ENCODE data around the gene C10orf90.

The C10orf90 gene

DNA sequence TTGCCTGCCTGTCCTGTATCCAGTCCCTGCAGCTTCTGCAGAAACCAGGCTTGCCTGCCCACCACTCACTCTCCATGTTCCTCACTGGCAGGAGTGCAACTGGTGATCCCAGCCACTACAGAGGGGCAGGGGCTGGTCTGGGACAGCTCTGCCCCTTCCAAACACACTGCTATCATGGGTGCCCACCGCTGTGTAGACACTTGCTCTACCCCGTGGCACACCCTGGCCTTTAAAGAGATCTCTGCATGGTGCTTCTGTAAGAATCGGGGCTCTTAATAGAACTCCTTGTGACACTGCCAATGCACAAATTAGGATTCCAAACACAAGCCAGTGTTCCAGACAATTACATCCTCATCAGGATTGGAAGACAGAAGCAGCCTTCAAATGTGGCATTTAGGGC is 41.7 kb downstream of the C10orf90 start:
- DNase-seq, result no peak

DNA sequence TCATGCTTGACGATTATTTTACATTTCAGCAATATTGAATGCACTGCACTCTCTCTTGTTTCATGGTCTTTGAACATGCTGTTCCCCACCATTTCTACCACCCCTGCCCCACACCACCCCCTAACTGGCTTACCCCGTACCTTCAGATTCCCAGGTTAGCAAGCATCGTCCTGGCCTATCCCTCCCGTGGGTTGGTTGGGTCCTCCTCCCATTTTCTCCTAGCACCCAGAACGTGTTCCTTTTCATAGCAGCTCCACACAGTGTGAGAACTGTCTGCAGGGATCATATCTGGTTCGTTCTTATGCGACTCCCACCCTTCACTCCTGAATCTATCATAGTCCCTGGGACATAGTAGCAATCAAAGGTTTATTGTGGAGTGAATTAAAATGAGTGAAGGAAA is 48.6 kb downstream of the C10orf90 start:
- no peak for DNase-seq

DNA sequence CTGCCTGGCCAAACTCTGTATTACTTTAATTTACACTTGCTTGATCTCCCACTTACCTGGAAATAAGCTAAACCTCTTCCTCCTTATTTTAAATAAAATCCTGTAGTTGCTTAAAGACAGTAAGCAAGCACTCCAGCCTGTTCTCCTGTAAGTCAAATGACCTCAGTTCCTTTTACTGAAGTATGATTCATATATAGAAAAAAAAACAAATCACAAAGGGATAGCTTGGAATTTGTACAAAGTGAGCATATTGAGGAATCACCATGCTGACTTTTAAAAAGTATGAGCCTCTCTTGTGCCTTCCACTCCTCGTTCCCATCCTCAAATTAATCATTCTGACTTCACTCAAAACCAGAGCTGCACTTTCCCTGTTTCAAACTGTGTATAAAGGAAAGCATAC is 52.0 kb downstream of the C10orf90 start:
- DNase-seq, result no peak

DNA sequence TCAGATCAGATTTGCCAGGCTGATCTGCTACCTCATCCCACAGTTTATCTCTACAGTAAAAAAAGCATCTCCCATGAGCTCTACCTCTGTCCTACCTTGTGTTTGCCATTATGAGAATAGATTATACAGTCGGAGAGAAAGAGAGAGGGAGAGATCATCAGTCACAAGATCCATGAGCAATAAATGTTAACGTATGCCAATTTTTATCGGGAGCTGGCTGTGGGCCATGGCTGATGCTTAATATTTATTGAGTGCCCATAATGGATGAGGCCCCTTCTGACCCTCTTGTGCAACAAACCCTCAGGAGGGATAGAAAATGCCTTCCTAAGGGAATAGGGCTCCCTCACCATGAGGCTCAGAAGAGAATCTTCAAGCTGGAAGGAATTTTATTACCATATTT is 52.8 kb downstream of the C10orf90 start:
- no peak for DNase-seq

DNA sequence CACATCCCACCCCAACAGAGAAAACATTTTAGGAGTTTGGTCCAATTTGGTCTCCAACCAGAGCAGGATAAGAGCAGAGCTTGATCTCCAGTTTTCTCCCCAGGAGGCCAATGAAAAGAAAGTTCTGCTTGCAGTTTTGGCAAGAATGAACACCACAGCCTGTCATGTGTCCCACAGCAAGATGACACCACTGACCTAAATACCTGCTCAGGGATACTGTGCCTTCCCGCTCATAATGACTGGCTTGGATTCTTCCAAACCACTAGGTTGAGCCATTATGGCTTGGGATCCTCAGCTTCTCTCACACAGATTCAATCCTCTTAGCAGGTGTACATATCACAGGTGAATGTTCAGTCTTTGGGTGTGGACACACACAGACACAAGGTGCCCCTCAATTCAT is 53.3 kb downstream of the C10orf90 start:
- no peak for DNase-seq

DNA sequence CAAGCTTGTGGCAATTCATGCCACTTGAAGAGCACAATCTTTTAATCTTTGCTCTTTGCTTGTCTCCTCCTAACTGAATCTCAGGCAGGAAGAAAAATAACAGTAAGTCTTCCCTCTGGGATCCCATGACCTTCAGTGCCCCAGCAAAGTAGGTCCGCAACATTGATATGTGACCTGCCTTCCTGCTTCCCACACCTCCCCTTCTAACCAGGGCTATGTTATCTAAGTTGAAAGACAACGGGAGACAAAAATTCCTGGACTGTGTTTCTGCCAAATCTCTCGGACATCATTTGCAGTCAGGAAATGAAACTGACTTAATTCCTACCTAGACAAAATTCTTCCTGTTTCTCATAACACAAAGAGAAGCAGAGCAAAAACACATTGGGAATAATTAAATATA is 53.8 kb downstream of the C10orf90 start:
- no peak for DNase-seq

DNA sequence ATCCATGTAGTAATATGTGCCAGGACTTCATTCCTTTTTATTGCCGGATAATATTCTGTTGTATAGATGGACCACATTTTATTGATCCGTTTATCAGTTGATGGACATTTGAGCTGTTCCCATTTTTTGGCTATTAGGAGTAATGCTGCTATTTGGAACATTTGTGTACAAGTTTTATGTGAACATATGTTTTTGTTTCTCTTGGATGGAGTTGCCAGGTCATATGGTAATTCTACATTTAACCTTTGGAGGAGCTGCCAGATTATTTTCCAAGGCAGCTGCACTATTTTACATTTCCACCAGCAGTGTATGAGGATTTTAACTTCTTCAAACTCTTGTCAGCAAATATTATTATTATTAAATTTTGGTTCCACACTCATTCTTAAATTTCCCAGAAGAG is 59.2 kb downstream of the C10orf90 start:
- no peak for DNase-seq

DNA sequence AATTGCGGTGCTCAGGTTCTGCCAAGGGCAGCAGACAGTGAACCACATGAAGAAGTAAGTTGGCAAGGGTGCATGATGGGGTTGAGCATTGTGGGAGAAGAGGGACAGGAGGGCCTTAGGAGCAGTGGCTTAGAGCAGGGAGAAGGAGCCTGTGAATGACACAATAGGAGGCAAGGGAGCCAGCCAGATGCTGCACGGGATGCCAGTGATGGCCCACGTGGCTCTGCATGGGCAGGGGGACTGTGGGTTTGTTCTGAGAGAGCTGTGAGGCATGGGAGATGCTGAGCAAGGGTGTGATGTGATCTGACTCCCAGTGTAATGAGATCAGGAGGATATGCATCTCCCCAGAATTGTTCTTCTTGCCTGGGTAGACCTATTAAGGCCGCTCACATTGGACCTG is 60.9 kb downstream of the C10orf90 start:
- no peak for DNase-seq

DNA sequence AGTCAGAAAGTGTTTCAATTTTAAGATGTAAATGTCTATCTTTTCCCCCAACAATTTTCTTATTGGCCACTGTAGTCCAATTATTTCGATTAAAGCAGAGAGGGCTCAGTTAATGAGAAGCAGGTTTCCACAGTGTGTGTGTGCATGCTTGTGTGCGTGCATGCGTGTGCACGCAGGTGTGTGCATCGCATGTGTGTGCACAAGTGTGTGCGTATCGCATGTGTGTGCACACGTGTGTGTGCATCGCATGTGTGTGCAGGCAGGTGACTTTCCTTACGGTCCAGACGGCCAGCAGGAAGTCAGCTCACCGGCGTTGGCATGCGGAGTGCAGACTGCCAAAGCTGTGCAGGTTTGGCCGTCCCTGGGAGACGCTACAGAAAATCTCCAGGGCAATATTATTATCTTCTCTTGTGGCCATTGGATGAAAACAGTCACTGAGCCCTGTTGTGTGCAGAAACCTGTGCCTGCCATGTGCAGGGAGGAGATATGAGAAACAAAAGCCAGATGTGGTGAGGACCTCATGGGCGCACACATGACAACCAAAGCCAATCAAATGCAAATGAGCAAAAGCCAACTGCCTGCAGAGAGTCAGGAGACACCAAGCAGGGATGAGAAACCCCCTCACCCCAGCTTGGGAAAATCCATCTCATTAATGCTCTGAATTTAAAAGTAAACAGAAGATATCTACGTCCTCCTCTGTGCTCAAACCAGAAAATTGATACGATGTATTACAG is 70.4 kb downstream of the C10orf90 start:
- no peak for DNase-seq

DNA sequence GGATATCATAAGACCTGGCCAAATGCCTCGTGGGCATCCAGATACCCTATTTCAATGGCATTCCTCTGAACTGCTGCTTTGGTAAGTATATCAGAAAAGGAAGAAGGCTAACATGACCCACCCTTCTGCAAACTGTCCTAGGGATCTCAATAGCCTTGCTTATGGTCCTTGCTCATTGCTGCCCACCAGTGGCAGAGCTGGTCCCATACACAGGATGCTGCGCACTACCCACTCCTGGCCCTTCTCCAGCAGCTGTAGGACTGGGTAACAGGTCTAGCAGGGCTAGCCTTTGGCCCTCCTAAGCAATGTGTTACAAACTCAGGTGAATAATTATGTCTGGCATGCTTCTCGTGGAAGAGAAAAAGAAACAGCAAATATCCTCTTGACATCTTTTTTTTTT is 72.5 kb downstream of the C10orf90 start:
- peak; percentile 30 for DNase-seq

DNA sequence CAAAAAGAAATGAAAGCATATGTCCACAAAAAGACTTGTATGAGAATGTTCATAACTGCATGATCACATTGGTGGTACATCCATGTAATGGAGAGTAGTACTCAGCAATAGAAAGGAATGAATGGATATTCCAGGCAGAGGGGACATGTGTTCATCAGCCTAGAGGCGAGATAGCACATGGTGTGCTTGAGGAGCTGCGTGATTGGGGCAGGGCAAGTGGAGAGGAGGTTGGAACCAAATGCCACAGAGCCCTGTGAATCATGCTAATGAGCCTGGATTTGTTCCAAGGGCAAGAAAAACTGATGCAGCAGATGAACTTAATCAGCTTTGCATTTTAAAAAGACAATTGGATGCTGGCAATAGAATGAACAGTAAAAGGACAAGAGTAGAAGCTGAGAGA is 73.3 kb downstream of the C10orf90 start:
- no peak for DNase-seq

DNA sequence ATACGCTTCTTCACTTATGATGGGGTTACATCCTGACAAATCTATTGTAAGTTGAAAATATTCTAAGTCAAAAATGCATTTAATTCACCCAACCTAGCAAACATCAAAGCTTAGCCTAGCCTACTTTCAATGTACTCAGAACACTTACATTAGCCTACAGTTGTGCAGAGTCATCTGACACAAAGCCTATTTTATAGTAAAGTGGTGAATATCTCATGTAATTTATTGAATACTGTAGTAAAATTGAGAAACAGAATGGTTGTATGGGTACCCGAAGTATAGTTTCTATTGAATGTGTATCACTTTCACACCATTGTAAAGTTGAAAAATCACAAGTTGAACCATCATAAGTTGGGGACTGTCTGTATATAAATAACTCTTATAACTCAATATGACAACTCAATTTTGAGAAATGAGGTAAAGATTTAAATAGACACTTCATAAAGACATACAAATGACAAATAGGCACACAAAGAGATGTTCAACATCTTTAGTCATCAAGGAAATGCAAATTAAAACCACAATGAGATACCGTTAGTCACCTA is 73.9 kb downstream of the C10orf90 start:
- DNase-seq, result no peak

DNA sequence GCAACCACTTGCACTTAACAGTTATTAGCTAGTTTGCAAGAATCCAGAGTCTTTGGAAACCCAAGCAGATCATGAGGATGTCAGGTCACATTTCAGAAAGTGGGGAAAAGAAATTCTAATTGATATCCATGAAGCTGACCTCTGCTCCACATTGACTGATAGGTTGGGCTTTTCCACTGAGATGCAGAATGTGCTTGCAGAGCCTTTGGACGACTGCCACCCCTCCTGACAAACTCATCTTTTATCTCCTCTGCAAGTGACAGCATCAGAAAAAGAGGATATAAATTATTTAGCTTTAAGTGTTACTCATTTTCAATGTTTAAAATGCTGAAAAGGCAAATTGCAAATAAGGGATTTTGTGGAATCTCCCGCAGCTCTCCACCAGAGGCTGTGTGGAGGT is 75.3 kb downstream of the C10orf90 start:
- DNase-seq, result no peak

DNA sequence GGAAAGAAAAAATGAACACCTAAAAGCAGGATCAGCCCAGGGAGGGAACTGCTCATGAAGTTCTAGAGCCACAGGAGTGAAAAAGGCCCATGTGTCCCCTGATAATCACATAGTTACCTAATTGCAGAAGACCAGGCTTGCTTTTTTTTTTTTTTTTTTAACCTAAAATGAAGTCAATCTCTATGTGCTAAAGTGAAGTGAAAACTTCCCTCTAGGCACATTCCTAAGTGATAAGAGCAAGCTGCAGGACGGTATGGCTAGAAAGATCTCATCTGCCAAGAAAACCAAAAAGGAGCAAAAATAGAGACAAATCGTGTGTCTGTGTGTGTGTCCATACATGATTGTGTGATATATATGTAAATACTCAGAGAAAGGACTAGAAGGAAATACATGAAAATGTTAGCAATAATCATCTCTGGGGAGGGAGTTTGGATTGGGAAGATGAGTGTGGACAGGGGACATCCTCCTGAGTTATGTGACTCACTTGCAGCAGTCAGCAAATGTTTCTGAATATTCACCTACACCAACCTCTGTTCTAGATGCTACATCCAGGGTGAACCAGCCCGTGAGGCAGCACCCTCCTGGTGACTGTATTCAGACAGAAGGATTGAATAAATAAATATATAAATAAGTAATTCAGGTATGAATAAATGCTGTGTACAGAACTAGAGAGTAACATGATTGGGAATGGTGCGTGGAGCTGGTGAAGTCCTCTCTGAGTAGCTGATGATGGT is 76.4 kb downstream of the C10orf90 start:
- DNase-seq, result no peak

DNA sequence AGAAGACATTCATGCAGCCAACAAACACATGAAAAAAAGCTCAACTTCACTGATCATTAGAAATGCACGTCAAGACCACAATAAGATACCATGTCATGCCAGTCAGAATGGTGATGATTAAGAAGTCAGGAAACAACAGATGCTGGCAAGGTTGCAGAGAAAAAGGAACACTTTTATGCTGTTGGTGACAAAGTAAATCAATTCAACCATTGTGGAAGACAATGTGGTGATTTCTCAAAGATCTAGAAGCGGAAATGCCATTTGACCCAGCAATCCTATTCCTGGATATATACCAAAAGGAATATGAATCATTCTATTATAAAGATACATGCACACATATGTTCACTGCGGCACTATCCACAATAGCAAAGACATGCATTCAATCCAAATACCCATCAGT is 77.6 kb downstream of the C10orf90 start:
- no peak for DNase-seq

DNA sequence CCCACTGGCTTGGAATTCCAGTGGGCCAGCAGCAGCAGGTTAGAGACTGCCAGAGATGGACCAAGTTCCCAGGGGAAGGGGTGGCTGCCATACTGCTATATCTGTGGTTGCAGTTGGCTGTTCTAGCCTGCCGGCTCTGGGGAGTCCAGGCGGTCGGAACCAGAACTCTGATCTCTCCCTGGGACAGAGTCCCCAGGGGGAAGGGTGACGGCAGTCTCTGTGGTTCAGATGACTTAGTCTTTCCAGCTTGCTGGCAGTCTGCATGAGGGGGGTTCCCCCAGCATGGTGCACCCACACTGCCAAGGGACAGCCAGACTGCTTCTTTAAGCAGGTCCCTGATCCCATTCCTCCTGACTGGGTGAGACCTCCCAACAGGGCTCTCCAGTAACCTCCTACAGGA is 82.5 kb downstream of the C10orf90 start:
- DNase-seq, result no peak

DNA sequence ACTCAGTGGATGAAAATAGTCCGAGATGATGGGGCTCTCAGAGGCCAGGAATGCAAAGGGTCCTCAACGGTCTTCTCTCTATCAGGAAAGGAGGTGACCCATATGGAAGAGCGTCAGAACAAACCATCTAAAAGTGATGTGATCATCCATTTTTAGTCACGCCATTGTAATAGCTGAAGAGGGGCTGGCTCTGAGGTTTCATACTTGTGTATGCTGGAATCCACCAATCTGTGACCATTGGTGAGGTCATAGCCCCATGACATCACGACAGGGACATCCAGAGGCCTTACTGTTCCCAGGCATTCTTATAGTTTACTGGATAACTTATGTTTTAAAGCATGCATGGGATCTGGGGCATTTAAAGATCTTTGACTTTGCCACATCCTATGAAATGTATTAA is 83.6 kb downstream of the C10orf90 start:
- DNase-seq, result no peak

DNA sequence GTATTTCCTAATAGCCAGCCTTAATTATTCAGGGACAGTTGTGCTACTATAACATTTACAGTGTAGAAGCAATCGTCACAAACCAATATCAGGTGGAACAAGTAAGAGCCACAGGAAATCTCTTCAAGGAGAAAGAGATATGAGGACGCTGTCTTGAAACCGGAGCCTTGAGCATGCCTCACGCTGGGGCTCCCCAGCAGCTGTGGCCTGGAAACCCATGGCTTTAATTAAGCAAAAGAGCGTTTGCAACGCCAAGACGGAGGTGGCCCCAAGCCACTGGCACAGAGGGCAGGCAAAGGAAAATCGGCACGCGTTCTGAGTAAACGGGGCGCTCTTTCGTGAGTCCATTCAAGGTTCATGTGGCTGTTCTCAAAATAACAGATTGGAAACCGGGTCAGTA is 84.4 kb downstream of the C10orf90 start:
- no peak for DNase-seq

DNA sequence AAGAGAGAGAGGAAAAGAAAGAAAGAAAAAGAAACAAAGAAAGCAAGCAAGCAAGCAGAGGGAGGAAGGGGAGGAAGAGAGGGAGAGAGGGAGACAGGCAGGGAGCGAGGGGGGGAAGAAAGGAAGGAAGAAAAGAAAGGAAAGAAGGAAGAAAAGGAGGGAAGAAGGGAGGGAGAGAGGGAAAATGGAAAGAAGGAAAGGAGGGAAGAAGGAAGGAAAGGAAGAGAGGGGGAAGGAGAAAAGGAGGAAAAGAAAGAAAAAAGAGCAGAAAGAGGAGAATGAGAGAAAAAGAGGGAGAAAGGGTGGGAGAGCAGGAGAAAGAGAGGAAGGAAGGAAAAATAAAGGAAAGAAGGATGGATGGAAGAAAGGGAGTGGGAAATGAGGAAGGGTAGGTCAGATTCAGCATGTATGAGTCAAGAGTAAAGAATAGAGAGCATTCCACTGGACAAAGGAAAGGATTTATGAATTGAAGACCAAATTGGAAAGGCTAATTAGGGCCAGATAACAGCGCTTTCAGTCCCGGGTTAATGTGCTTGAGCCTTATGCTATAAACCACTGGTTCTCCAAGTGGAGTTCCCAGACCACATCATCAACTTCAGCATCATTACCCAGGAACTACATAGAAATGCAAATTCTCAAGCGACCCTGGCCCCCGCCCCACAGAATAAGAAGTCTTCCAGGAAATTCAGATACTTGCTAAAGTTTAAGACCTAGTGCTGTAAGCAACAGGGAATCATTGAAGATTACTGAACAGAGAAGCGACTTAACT is 85.1 kb downstream of the C10orf90 start:
- no peak for DNase-seq

DNA sequence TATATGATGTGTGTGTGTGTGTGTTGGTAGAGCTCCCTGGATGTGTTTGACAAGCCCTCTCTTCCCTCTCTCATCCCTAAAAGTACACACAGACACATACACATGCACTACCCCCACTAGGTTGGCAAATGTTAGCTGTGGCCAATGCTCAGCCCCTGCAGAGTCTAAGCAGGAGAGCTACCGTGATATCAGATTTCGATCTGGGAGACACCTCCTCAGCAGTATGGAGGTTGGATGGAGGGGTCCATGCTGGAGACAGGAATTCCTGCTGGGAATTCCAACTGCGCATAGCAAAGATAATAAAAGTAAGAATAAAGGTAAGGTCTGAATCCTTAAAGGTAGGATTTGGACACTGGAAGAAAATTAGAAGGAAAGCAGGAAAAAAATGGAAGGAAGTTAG is 85.7 kb downstream of the C10orf90 start:
- no peak for DNase-seq

DNA sequence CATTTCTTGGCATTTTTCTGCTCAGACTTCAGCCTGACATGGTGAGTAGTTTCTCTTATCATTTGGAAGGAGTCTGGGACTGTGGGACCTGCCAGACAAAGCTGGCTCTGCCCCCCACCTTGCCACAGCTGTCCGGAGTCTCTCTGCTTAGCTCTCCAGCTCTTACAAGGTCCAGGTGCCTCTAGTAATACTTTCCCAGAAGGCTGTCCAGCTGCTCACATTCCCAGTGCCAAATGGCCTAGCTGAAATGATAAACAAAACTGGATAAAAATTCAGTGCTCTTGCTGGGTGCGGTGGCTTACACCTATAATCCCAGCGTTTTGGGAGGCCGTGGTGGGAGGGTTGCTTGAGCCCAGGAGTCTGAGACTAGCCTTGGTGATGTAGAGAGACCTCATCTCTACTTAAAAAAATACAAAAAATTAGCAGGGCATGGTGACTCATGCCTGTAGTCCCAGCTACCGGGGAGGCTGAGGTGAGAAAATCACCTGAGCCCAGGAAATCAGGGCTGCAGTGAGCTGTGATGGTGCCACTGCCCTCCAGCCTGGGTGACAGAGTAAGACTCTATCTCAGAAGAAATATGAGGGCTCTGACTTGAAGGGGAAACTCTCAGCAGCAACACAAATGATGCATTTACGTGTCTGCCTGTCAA is 86.8 kb downstream of the C10orf90 start:
- DNase-seq, result no peak

DNA sequence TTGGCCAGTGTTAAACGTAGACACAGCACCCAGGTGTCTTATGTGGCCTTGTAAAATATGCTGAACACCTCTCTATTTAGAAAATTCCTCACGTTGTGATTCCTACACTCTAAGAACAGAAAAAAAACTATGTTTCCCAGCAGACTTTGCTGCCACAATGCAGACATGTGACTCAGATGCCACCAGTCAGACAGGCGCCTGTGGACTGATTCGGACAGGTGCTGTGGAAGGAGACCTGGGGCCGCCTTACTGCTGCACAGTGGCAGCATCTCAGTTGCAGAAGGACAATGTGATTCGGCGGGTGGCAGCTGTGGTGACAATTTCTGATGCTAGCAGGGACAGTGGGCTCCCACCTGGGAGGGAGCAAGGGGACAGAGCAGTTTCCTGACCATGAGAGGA is 88.8 kb downstream of the C10orf90 start:
- DNase-seq, result no peak
